GM18511 (cell line): ENCODE measurements around the gene FHL3.
A peak's percentile ranks its signal among the peaks of the same experiment; 100 is the strongest.

Experiments
- ATAC-seq: cut with Tn5 transposase; IDR thresholded peaks from one replicate; pipeline ENCODE4 v1.9.1; 2021; ENCODE audit warnings: mild to moderate bottlenecking, moderate library complexity; ENCODE audit not compliant: unreplicated experiment

The FHL3 gene

GRCh38 chr1:38005195-38006007 is at the start of gene FHL3:
Gene FHL3, minus strand, starts transcription at chr1:38005514. Its CDS starts 6,102 bp downstream, at chr1:37999412.
- ATAC-seq: no peak

- ATAC-seq: no peak
These were observed 48.2 kb upstream of the FHL3 start for GRCh38 chr1:38053416-38054091.

GRCh38 chr1:38052750-38053415 is 47.6 kb upstream of the FHL3 start:
- peak; percentile 61 for ATAC-seq

- ATAC-seq: no peak
These were observed 45.8 kb upstream of the FHL3 start for GRCh38 chr1:38051079-38051543.

GRCh38 chr1:38050397-38051078 is 45.2 kb upstream of the FHL3 start:
- ATAC-seq: no peak

GRCh38 chr1:38047603-38048141 is 42.4 kb upstream of the FHL3 start:
- no peak for ATAC-seq

GRCh38 chr1:38046884-38047602 is 41.7 kb upstream of the FHL3 start:
- peak; percentile 73 for ATAC-seq

GRCh38 chr1:38046333-38046883 is 41.1 kb upstream of the FHL3 start, which contains the start of gene POU3F1:
Gene POU3F1, minus strand, starts transcription at chr1:38046793. Its CDS starts 50 bp downstream, at chr1:38046743.
- ATAC-seq: peak; percentile 13

GRCh38 chr1:38045401-38046332 is 40.4 kb upstream of the FHL3 start:
- ATAC-seq: no peak

- ATAC-seq: no peak
These were observed 39.2 kb upstream of the FHL3 start for GRCh38 chr1:38044221-38045215.

- no peak for ATAC-seq
These were observed 37.9 kb upstream of the FHL3 start for GRCh38 chr1:38043036-38043747.

- no peak for ATAC-seq
These were observed 36.9 kb upstream of the FHL3 start for GRCh38 chr1:38041936-38042834.

- ATAC-seq: no peak
These were observed 34.2 kb upstream of the FHL3 start for GRCh38 chr1:38039331-38040088.

GRCh38 chr1:38038861-38039260 is 33.5 kb upstream of the FHL3 start:
- ATAC-seq: no peak
